Panc1 (cell line): ENCODE results near the gene PWP1. TPM values are rescaled to one million over a fixed set of nuclear protein-coding genes. Genes with fewer than 3 reads are reported as not detected.

ENCODE experiments used
- ATAC-seq: fragments of 200-7000 bp; cut with Tn5 transposase; 2 replicates; pipeline ENCODE4 v1.9.1; 2020; ENCODE audit warnings: mild to moderate bottlenecking, moderate library complexity
- BruUV-seq: library from RNA; stranded (reverse); fragments of 400-500 nt; replicated peaks from 2 replicates; lab custom pipeline; 2021; lab: Mats Ljungman, UMichigan
- CTCF ChIA-PET: fragments of 300-600 bp; sonication (Branson Sonifier 250); formaldehyde crosslinking; loops from one replicate; lab custom pipeline; 2022; ENCODE audit warnings: antibody characterized with exemption; lab: Charles Lee
- POLR2A ChIA-PET: fragments of 300-600 bp; sonication (Branson Sonifier 250); formaldehyde crosslinking; loops from one replicate; lab custom pipeline; 2022; ENCODE audit warnings: antibody characterized with exemption; lab: Charles Lee
- DNase-seq: peaks from one replicate; pipeline ENCODE4 v3.0.0-alpha.2; 2010; ENCODE audit warnings: low read depth, low spot score
- H3K27ac ChIP-seq: 2 replicates; pipeline ENCODE4 v1.5.1; 2011; ENCODE audit warnings: mild to moderate bottlenecking, low read length, inconsistent platforms
- H3K27me3 ChIP-seq: fragments of 200-500 bp; sonication (Bioruptor generic); 2 replicates; pipeline ENCODE4 v1.6.0; 2014; ENCODE audit warnings: low read length, inconsistent platforms; ENCODE audit not compliant: control insufficient read depth, insufficient read depth
- H3K36me3 ChIP-seq: fragments of 200-500 bp; sonication (Bioruptor generic); 2 replicates; pipeline ENCODE4 v1.5.1; 2014; ENCODE audit warnings: inconsistent platforms, mild to moderate bottlenecking, low read length, moderate library complexity; ENCODE audit not compliant: control insufficient read depth, insufficient read depth
- H3K4me1 ChIP-seq: 2 replicates; pipeline ENCODE4 v1.5.1; 2011; ENCODE audit warnings: inconsistent platforms, mild to moderate bottlenecking, low read length, moderate library complexity; ENCODE audit not compliant: control insufficient read depth, insufficient read depth
- H3K4me3 ChIP-seq, 2 experiments: 2 replicates each; pipeline ENCODE4 v1.5.1; 2011 to 2012; ENCODE audit warnings: low read depth in 2 of 2, low read length in 2 of 2, mild to moderate bottlenecking in 2 of 2, inconsistent platforms in 1 of 2, moderate library complexity in 1 of 2
- H3K9me3 ChIP-seq: fragments of 200-500 bp; sonication (Bioruptor generic); 2 replicates; pipeline ENCODE4 v1.5.1; 2014; ENCODE audit warnings: low read depth, mild to moderate bottlenecking, inconsistent platforms, low read length, moderate library complexity; ENCODE audit not compliant: control insufficient read depth, insufficient read depth
- POLR2AphosphoS5 ChIP-seq: IDR thresholded peaks from 2 replicates; pipeline ENCODE4 v1.6.1; 2012; ENCODE audit warnings: mild to moderate bottlenecking, low read depth, low read length, moderate library complexity
- SIN3A ChIP-seq: IDR thresholded peaks from 2 replicates; pipeline ENCODE4 v1.6.1; 2012; ENCODE audit warnings: low read depth, mild to moderate bottlenecking, low read length, moderate library complexity, borderline replicate concordance; ENCODE audit not compliant: insufficient read depth
- TCF7L2 ChIP-seq: IDR thresholded peaks from 2 replicates; pipeline ENCODE4 v1.6.1; 2011; ENCODE audit warnings: mild to moderate bottlenecking, low read depth, low read length, inconsistent platforms
- in situ Hi-C: cut with HindIII; loops from 2 replicates; pipeline ENCODE4 v1.10.0; 2016; ENCODE audit warnings: low sequenced_read_pairs, low pct_unique_long_range_greater_than_20kb
- intact Hi-C: fragments of 100-400 bp; cut with micrococcal nuclease; formaldehyde crosslinking; loops from one replicate; pipeline ENCODE4 v1.10.0; 2022; ENCODE audit not compliant: unreplicated experiment
- total RNA-seq: library from RNA; stranded (reverse); gene quantifications from one replicate; pipeline ENCODE4 v1.2.1, GENCODE V29; 2021; ENCODE audit not compliant: unreplicated experiment
- TF ChIP-seq, protein P1 (sequence below), 2 experiments: IDR thresholded peaks; 2 replicates each; pipeline ENCODE4 v1.6.1; 2011 to 2012; ENCODE audit warnings: low read depth in 2 of 2, control low read depth in 1 of 2, low read length in 1 of 2, mild to moderate bottlenecking in 1 of 2, moderate library complexity in 1 of 2; ENCODE audit not compliant: insufficient read depth in 1 of 2
- TF ChIP-seq, protein P2 (sequence below): fragments of 450-650 bp; IDR thresholded peaks from 2 replicates; pipeline ENCODE4 v1.5.1; 2017; ENCODE audit warnings: mild to moderate bottlenecking

The PWP1 gene
- total RNA-seq, 1 experiment from 2014 or later: 61.7 TPM

DNA sequence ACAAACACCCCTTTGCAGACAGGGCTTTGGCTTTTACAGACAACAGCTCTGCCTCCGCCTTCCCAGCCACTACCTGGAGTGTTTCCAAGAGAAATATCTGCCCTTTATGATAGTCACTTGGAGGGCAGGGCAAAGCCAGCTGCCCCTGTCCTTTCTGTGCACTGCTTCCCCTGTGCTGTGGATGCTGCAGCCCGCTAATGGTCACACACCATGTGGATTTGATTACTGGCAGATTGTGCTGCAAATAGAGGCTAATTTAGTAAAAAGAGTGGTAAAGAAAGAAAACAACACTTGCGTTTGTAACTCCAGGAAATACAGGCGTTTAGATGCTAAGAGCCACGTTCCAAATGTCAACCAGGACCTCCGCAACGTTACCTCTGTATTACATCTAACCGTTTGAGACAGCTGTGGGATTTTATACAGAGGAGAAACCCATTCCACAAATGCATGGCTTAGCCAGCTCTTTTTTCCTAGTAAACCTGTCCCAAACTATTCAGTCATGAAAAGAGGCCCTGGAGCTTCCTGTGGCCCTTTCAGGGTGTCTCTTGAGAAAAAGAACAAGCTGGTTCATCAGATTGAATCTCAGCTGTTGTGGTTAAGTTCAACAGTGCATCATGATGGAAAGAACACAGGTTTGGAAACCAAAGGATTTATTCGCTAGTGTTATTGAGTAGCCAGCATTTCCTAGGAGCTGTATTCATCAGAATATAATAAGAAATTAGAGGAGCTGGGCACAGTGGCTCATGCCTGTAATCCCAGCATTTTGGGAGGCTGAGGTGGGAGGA lies 30.1 kb upstream of the PWP1 start:
- H3K9me3 ChIP-seq: no peaks in the 10 kb centered on the region
- no TSS peak for BruUV-seq
- in situ Hi-C loops: no loop called here

DNA sequence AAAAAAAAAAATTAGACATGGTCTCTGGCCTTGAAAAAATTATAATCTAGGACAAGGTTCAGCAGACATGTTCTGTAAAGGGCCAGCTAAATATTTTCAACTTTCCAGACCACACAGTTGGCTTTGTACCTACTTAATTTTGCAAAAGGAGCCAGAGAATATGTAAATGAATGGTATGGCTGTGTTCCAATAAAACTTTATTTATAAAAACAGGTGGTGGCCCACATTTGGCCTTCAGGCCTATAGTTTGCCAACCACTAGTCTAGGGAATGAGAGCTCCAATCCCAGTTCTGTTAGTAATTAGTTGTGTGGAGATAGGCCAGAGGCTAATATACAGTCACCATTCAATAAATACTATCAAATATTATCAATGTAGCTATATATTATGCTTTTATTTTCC lies 29.3 kb upstream of the PWP1 start:
- Histone ChIP-seq H3K27ac (no peak overlapping the region), H3K27me3 (no peaks in the 10 kb centered on the region; the same call in 1 of the 2 replicates), H3K4me1 (no peaks in the 10 kb centered on the region), H3K4me3 (no peak overlapping the region), H3K9me3 (no peaks in the 10 kb centered on the region), H3K36me3 (no peaks in the 10 kb centered on the region)
- DNase-seq (no peak), ATAC-seq (no peak)
- in situ Hi-C loops (no loop called here), intact Hi-C loops (no loop called here)
- no TSS peak for BruUV-seq
- POLR2A ChIA-PET: interaction anchor here (0.5 kb wide), 1 partner anchor 1055 kb away, joined by 5 read pairs; no protein-coding TSS in a partner anchor
- CTCF ChIA-PET: no interaction called here
- TF ChIP-seq POLR2AphosphoS5: no peak
- TF ChIP-seq, protein P1, sequence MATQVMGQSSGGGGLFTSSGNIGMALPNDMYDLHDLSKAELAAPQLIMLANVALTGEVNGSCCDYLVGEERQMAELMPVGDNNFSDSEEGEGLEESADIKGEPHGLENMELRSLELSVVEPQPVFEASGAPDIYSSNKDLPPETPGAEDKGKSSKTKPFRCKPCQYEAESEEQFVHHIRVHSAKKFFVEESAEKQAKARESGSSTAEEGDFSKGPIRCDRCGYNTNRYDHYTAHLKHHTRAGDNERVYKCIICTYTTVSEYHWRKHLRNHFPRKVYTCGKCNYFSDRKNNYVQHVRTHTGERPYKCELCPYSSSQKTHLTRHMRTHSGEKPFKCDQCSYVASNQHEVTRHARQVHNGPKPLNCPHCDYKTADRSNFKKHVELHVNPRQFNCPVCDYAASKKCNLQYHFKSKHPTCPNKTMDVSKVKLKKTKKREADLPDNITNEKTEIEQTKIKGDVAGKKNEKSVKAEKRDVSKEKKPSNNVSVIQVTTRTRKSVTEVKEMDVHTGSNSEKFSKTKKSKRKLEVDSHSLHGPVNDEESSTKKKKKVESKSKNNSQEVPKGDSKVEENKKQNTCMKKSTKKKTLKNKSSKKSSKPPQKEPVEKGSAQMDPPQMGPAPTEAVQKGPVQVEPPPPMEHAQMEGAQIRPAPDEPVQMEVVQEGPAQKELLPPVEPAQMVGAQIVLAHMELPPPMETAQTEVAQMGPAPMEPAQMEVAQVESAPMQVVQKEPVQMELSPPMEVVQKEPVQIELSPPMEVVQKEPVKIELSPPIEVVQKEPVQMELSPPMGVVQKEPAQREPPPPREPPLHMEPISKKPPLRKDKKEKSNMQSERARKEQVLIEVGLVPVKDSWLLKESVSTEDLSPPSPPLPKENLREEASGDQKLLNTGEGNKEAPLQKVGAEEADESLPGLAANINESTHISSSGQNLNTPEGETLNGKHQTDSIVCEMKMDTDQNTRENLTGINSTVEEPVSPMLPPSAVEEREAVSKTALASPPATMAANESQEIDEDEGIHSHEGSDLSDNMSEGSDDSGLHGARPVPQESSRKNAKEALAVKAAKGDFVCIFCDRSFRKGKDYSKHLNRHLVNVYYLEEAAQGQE (IDR thresholded peaks at IDR 0.05; ENCODE audit: insufficient read depth in 1 of 2, low read depth in 2 of 2, low read length in 1 of 2): no peak
- TF ChIP-seq SIN3A: no peak
- TF ChIP-seq, protein P2, sequence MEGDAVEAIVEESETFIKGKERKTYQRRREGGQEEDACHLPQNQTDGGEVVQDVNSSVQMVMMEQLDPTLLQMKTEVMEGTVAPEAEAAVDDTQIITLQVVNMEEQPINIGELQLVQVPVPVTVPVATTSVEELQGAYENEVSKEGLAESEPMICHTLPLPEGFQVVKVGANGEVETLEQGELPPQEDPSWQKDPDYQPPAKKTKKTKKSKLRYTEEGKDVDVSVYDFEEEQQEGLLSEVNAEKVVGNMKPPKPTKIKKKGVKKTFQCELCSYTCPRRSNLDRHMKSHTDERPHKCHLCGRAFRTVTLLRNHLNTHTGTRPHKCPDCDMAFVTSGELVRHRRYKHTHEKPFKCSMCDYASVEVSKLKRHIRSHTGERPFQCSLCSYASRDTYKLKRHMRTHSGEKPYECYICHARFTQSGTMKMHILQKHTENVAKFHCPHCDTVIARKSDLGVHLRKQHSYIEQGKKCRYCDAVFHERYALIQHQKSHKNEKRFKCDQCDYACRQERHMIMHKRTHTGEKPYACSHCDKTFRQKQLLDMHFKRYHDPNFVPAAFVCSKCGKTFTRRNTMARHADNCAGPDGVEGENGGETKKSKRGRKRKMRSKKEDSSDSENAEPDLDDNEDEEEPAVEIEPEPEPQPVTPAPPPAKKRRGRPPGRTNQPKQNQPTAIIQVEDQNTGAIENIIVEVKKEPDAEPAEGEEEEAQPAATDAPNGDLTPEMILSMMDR: no peak
- TF ChIP-seq TCF7L2: no peak

More for the DNA sequence above, 30.1 kb upstream of the PWP1 start:
- no peaks in the 10 kb centered on the region for H3K36me3 ChIP-seq
- no peak overlapping the region for H3K4me3 ChIP-seq
- H3K27me3 ChIP-seq: no peaks in the 10 kb centered on the region; the same call in 1 of the 2 replicates
- TF ChIP-seq POLR2AphosphoS5 (no peak), SIN3A (no peak), TCF7L2 (no peak)
- TF ChIP-seq, protein P2: no peak
- TF ChIP-seq, protein P1 (IDR thresholded peaks at IDR 0.05; ENCODE audit: insufficient read depth in 1 of 2, low read depth in 2 of 2, low read length in 1 of 2): no peak
- CTCF ChIA-PET: no interaction called here
- DNase-seq (no peak), ATAC-seq (no peak)
- H3K4me1 ChIP-seq: no peaks in the 10 kb centered on the region
- POLR2A ChIA-PET: interaction anchor here (0.6 kb wide), 1 partner anchor 1061 kb away, joined by 3 read pairs; no protein-coding TSS in a partner anchor
- no peak overlapping the region for H3K27ac ChIP-seq
- intact Hi-C loops: no loop called here
